Measurements from ENCODE around the gene CEL.

DNA sequence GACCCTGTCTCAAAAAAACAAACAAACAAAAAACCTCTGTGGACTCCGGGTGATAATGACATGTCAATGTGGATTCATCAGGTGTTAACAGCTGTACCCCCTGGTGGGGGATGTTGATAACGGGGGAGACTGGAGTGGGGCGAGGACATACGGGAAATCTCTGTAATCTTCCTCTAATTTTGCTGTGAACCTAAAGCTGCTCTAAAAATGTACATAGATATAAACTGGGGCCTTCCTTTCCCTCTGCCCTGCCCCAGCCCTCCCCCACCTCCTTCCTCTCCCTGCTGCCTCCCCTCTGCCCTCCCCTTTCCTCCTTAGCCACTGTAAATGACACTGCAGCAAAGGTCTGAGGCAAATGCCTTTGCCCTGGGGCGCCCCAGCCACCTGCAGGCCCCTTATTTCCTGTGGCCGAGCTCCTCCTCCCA is 1.4 kb upstream of the CEL start:
- no peak for TF ChIP-seq POLR2A (IDR thresholded peaks at IDR 0.05)
- TF ChIP-seq, protein P1, sequence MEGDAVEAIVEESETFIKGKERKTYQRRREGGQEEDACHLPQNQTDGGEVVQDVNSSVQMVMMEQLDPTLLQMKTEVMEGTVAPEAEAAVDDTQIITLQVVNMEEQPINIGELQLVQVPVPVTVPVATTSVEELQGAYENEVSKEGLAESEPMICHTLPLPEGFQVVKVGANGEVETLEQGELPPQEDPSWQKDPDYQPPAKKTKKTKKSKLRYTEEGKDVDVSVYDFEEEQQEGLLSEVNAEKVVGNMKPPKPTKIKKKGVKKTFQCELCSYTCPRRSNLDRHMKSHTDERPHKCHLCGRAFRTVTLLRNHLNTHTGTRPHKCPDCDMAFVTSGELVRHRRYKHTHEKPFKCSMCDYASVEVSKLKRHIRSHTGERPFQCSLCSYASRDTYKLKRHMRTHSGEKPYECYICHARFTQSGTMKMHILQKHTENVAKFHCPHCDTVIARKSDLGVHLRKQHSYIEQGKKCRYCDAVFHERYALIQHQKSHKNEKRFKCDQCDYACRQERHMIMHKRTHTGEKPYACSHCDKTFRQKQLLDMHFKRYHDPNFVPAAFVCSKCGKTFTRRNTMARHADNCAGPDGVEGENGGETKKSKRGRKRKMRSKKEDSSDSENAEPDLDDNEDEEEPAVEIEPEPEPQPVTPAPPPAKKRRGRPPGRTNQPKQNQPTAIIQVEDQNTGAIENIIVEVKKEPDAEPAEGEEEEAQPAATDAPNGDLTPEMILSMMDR (IDR thresholded peaks at IDR 0.05), result no peak
